HG03108 (cell line): ENCODE results near the gene OR2T5.
"Not testable (repeated sequence)": the region's sequence is repeated elsewhere in the genome, so short reads cannot be mapped to it uniquely, and the experiment has no call there.

Source experiments
- ATAC-seq: cut with Tn5 transposase; IDR thresholded peaks from one replicate; pipeline ENCODE4 v1.9.1; 2021; ENCODE audit warnings: moderate library complexity; ENCODE audit not compliant: unreplicated experiment

The OR2T5 gene

GRCh38 chr1:248488289-248488688 is at the start of gene OR2T5:
Gene OR2T5 (plus strand): TSS chr1:248488589. CDS start chr1:248488589, 0 bp downstream.
- not testable (repeated sequence) for ATAC-seq

- ATAC-seq = not testable (repeated sequence)
Measured at GRCh38 chr1:248438668-248439067, 49.7 kb upstream of the OR2T5 start.

GRCh38 chr1:248439283-248439682 is 49.1 kb upstream of the OR2T5 start:
- ATAC-seq = not testable (repeated sequence)

GRCh38 chr1:248442500-248443277 is 45.7 kb upstream of the OR2T5 start:
- not testable (repeated sequence) for ATAC-seq

DNA sequence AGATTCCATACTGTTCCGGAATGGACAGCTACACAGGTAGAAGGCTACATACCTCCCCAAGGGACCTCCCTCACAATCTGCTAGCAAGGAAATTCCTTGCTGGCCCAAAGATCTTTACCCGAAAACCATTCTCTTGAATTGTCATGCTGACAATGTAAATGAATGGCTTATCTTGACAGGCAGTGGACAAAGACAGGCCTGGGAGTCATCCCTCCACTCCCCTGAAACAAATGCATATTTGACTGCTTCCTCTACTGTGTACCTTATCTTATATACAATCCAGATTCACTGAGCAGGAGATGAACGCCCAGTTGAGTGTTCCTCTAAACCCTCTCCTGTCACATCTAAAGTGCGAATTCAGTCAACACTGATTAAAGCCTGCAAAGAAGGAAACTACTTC is 43.8 kb upstream of the OR2T5 start:
- not testable (repeated sequence) for ATAC-seq

DNA sequence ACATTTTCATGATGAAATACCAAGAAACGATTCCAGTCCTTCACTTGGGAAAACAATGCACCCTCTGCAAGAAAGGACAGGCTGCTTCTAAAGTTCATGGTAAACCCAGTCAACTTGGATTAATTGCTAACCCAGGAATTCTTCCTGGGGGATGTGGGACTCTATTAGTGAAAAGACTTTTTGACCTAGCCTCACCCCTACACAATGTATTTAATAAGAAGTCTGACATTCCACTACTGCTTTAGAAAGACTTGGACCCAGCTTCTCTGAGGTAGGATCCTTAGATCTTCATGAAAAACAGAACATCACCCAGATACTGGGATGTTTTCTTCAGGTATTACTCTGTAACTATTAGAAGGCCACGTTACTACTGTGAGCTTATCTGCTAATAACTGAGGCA is 43.0 kb upstream of the OR2T5 start, which contains the start of gene OR2T2:
OR2T2 (plus strand) TSS at position 239 of the 400 bp plus-strand sequence. CDS start 7,161 bp downstream, outside the sequence.
- not testable (repeated sequence) for ATAC-seq

DNA sequence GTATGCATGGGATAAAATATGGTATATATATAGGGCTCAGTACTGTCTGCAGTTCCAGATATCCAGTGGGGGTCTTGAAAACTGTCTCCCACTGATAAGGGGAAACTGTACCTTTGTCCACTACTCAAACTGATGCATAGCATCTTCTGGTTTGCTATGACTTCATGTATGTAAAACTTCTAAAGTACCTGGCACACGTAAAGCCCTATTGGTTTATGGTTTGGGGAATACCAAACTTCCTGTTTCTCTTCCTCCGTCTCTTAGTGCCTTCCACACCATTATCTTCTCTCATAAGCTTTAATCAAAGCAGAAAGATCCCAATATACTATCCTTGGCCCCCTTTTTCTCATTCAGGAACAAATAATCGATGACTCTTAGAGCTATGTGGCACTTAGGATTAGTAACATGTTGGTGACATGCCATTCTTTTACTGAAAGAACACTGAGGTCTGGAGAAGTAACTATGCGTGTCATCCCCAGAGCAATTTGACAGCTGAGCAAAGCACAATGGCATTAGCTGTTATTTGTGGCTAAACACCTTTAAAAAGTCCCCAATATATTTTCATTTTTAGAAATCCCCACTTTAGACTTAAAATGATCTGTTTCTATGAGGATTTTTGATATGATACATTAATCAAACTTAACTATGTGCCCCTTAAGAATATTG is 39.8 kb upstream of the OR2T5 start:
- ATAC-seq = peak; percentile 40

- not testable (repeated sequence) for ATAC-seq
Measured at GRCh38 chr1:248449821-248450465, 38.4 kb upstream of the OR2T5 start.

DNA sequence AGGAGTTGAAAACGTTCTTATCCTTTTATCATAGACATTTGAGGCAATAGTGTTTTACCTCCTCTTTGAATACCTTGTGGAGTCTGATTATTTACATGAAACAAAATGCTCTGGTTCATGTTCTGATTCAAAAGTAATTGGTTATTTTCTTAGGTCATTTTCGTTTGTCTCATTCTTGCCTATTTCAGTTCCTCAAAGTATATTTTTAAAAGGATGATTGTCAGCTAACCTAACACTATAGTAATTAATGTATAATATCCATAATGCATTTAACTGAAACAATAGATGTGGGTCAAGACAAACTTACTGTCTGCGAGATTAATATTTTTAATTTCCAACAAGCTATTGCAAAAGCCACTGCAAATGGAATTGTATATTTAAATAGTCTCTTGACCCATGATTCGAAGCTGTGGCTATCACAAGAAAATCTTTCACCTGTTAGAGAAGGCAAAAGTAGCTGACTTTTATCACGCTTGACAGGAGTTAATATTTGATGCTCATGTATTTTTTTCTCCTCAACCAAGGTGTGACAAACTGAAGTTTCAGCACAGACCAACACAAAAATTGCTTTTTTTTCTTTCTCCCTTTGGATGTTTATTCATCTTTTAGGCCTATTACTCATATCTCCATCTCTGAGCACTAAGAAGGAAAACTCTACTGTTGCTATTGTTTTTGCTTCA is 37.8 kb upstream of the OR2T5 start:
- ATAC-seq = peak; percentile 71

- ATAC-seq = not testable (repeated sequence)
Measured at GRCh38 chr1:248453619-248454018, 34.8 kb upstream of the OR2T5 start.

GRCh38 chr1:248455045-248455444 is 33.3 kb upstream of the OR2T5 start:
- not testable (repeated sequence) for ATAC-seq

GRCh38 chr1:248456635-248457034 is 31.8 kb upstream of the OR2T5 start:
- not testable (repeated sequence) for ATAC-seq

- not testable (repeated sequence) for ATAC-seq
Measured at GRCh38 chr1:248459117-248459516, 29.3 kb upstream of the OR2T5 start.

GRCh38 chr1:248471154-248471553 is 17.2 kb upstream of the OR2T5 start:
- ATAC-seq = no peak

DNA sequence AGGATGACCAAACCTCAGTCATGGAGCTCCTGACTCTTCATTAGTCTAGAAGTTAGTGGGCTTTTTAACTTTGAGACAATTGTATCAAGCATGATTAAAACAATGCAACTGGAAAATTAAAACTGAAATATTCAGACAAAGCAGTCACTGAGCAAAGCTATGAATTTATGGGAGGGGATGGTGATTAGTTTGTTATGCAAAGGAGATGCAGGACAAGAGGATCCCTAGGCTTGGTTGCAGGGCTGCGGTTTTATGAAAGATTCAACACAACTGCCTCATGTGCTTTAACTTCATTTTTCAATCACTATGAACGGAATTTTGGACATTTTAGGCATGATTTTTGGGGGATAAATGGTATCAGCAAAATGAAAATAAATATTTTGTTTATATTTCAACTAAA is 16.3 kb upstream of the OR2T5 start:
- not testable (repeated sequence) for ATAC-seq

- ATAC-seq = not testable (repeated sequence)
Measured at GRCh38 chr1:248473051-248473450, 15.3 kb upstream of the OR2T5 start, which contains the start of gene OR2T3. Gene OR2T3 (plus strand): TSS chr1:248473351. CDS start chr1:248473351, 0 bp downstream.

- peak; percentile 88 for ATAC-seq
Measured at GRCh38 chr1:248475660-248476059, 12.7 kb upstream of the OR2T5 start.

DNA sequence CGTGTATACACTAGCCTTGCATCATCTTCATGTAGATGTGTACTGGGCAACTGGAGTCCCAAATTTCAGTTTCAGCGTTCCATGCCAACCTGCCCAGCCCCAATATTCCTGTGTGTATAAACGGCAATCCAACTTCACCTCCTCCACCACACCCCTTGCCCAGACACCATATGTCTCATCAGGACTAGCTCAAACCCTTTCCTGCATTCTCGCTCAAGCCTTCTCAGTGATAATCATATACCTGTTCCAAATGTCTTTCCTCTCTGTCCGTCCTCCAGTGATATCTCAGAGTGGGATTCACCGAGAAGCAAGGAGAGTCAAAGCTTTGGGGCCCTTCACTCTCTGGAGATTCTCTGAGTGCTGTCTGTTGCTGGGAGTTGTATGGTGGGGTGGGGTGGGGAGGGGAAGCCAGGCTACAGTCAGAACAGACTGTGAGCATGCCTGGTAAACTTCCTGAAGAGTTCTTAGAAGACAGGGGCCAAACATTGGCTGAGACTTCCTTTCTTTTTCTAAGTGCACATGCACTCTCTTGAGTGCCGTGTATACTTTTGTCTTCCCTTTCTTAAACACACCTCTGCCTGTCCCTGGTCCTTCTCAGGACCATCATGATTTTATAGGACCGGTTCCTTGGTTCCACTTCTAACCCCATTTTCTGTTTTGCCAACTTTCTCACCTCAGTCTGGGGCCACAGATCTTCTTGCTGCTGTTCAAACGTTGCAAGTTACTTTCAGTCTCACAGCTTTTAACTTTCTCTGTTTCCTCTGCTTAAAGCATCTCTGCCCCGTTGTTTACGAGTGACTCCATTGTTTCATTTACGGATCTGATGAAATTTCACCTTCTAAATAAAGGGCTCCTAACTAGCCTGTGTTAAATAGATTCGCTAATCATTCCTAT is 6.5 kb upstream of the OR2T5 start:
- peak; percentile 80 for ATAC-seq

DNA sequence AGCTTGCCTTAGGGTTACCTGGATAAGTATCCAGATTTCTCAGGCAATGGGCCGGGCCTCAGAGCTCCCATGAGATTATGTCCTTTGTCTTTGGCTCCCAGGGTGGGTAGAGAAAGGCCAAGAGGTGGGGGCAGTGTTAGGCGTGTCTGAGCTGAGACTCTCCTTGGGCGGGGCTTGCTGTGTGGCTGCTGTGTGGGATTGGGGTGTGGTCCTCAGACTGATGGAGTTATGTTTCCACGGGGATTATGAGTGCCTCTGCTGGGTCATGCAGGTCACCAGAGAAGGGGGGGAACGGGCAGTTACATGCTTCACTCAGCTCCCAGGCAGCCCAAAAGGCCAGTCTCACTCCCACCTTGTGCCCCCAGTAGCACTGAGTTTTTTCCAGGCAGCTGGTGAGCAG is 8.3 kb downstream of the OR2T5 start:
- ATAC-seq = not testable (repeated sequence)
